ENCODE results near the gene LHX3. TPM values are rescaled to one million over a fixed set of nuclear protein-coding genes. Genes with fewer than 3 reads are reported as not detected.
"Not testable (repeated sequence)": the region's sequence is repeated elsewhere in the genome, so short reads cannot be mapped to it uniquely, and the experiment has no call there.

LHX3 gene
- total RNA-seq, 2 donors from 2014 or later, result 0.16 TPM; not detected in 1

DNA sequence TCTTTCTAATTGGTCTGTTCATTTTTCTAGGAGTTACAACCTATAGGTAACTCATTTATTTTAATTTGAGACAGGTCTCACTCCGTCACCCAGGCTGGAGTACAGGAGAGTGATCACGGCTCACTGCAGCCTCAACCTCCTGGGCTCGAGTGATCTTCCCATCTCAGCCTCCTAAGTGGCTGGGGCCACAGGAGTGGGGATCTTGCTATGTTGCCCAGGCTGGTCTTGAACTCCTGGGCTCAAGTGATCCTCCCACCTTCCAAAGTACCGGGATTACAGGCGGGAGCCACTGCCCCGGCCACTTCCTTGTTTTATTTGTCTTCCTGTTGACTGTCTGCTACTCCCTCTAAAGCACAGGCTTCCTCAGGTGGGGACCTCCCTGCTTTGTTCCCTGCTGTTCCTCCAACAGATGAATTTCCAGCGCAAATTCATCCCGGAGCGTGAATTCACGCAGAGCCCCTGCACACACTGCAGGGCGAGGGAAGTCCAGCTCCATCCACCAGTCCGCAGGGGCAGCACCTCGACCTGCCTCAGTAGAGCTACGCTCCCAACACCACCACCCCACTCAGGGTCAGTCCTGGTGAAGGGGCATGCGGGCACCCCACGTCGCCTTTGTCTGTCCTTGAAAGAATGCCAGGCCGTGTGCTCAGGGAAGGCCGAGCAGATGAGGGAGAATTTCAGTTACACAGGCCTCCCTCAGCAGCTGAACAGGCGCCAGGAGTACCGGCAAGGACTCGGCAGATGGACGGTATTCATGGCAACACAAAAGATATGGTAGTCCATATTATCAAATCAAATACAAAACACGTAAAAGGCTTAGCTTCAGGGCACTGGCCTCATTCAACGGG is 34.4 kb upstream of the LHX3 start:
- no peaks in the 10 kb centered on the region for H3K9me3 ChIP-seq
- peak overlapping the region; percentile 55 to 73 for H3K27ac ChIP-seq
- DNase-seq (ENCODE audit: low spot score), result no peak
- TF ChIP-seq, protein P1, sequence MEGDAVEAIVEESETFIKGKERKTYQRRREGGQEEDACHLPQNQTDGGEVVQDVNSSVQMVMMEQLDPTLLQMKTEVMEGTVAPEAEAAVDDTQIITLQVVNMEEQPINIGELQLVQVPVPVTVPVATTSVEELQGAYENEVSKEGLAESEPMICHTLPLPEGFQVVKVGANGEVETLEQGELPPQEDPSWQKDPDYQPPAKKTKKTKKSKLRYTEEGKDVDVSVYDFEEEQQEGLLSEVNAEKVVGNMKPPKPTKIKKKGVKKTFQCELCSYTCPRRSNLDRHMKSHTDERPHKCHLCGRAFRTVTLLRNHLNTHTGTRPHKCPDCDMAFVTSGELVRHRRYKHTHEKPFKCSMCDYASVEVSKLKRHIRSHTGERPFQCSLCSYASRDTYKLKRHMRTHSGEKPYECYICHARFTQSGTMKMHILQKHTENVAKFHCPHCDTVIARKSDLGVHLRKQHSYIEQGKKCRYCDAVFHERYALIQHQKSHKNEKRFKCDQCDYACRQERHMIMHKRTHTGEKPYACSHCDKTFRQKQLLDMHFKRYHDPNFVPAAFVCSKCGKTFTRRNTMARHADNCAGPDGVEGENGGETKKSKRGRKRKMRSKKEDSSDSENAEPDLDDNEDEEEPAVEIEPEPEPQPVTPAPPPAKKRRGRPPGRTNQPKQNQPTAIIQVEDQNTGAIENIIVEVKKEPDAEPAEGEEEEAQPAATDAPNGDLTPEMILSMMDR (IDR thresholded peaks at IDR 0.05), result no peak
- no peak overlapping the region for H3K4me3 ChIP-seq
- H3K27me3 ChIP-seq, result no peaks in the 10 kb centered on the region
- H3K4me1 ChIP-seq, result peaks cover 4 to 34% of the 10 kb centered on the region in 2 donors
- H3K36me3 ChIP-seq, result peaks cover 10% of the 10 kb centered on the region

DNA sequence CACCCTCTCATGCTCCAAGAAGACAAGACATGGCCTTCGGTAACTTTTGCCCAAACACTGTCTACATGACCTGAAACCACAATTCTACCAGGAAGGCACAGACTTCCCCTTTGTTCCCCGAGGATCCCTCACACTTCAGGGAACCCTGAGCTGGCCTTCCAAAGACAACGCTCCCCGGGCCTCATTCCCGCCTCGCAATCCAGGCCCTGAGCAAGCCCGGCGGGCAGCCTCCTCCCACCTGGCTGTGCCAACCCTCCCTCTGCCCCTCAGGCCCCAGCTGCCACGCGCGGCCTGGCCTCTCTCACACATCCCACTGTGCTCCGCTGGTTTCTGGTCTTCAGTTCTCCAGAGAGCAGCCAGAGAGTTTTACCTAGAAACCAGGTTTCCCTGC is 33.4 kb upstream of the LHX3 start:
- DNase-seq (ENCODE audit: low spot score), result no peak
- H3K4me3 ChIP-seq, result no peak overlapping the region
- no peaks in the 10 kb centered on the region for H3K27me3 ChIP-seq
- no peaks in the 10 kb centered on the region for H3K9me3 ChIP-seq
- peaks cover 0 to 25% of the 10 kb centered on the region in 2 donors for H3K4me1 ChIP-seq
- TF ChIP-seq, protein P1 (IDR thresholded peaks at IDR 0.05), result no peak
- H3K36me3 ChIP-seq, result peaks cover 10% of the 10 kb centered on the region
- H3K27ac ChIP-seq, result no peak overlapping the region

DNA sequence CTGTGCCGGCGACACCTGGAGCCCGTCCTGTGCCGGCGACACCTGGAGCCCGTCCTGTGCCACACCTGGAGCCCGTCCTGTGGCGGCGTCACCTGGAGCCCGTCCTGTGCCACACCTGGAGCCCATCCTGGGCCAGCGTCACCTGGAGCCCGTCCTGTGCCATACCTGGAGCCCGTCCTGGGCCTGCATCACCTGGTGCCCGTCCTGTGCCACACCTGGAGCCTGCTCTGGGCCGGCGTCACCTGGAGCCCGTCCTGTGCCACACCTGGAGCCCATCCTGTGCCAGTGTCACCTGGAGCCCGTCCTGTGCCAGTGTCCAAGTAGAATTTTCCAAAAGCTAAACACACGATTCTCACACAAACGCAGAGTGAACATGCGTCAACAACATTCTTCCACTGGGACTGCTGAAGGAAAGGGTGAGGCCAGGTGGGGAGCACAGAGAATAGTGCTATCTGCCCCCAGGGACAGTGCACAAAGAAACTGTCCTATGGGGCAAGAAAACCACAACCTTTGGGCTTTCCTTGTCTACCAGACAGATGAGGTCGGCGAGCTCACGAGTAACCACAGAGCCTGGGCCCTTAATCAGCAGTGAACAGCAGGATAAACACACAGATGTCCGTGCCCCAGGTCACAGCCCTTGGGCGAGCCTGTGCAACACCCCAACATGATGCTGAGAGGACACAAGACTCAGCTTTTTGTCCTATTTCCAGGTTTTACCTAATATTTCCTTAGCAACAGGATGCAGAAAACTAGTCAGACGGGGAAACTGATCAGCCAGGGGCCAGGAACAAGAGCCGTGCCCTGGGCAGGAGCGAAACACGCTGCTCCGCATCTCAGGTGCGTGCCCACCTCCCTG is 32.8 kb upstream of the LHX3 start:
- no peak for DNase-seq (ENCODE audit: low spot score)
- no peak overlapping the region for H3K27ac ChIP-seq
- H3K4me1 ChIP-seq, result peaks cover 0 to 25% of the 10 kb centered on the region in 2 donors
- TF ChIP-seq, protein P1 (IDR thresholded peaks at IDR 0.05), result no peak
- H3K9me3 ChIP-seq, result no peaks in the 10 kb centered on the region
- peaks cover 10% of the 10 kb centered on the region for H3K36me3 ChIP-seq
- H3K27me3 ChIP-seq, result no peaks in the 10 kb centered on the region
- H3K4me3 ChIP-seq, result no peak overlapping the region

DNA sequence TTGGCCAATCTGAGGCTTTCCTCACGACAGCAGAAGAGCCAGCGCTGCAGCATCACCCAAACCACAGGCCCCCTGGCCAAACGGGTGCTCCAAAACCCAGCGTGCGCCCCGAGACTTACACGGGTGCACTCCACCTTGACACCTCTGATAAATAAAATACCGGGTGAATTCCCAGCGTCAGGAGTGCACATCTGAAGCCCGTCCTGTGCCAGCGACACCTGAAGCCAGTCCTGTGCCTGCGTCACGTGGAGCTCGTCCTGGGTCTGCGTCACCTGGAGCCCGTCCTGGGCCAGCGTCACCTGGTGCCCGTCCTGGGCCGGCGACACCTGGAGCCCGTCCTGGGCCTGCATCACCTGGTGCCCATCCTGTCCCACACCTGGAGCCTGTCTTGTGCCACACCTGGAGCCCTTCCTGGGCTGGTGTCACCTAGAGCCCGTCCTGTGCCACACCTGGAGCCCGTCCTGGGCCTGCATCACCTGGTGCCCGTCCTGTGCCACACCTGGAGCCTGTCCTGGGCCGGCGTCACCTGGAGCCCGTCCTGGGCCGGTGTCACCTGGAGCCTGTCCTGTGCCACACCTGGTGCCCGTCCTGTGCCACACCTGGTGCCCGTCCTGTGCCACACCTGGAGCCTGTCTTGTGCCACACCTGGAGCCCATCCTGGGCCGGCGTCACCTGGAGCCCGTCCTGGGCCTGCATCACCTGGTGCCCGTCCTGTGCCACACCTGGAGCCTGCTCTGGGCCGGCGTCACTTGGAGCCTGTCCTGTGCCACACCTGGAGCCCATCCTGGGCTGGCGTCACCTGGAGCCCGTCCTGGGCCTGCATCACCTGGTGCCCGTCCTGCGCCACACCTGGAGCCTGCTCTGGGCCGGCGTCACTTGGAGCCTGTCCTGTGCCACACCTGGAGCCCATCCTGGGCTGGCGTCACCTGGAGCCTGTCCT is 31.8 kb upstream of the LHX3 start:
- H3K4me3 ChIP-seq; DNase-seq (ENCODE audit: low spot score); H3K27ac ChIP-seq; H3K36me3 ChIP-seq; H3K9me3 ChIP-seq; H3K27me3 ChIP-seq: not testable (repeated sequence)
- H3K4me1 ChIP-seq, result peaks cover 0 to 25% of the 10 kb centered on the region in 2 donors

DNA sequence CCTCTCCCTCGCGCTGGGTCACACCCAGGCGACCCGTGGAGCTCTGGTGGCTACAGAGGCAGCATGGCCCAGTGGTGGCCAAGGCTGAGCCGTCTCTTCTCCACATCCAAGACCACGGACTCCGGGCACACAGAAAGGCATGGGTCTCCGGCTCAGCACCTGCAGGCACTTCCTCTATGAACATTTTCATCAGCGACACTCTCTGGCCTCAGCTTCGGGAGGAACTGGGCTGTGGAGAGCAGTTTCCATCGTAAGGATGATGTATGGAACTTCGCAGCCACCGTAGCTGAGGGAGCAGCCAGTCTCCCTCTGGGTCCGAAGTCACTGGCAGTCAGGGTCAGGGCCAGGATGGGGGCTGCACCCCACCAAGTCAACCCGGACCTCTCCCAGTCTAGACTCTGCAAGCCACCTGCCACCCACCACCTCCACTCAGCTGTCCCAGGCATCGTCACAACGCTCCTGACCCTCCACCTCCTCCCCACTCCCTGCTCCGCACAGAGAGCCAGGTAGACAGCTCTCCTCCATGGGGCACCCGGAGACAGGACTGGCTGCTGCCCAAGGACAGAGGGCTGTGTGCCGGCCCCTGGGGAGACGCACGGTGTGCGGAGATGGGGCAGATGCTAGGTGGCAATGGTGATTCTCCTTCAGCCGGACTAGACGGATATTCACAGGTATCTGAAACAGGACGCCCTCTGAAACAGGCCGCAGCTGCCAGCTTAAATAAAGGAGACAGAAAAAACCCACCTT is 31.0 kb upstream of the LHX3 start:
- Histone ChIP-seq H3K9me3 (no peaks in the 10 kb centered on the region), H3K27ac (no peak overlapping the region), H3K36me3 (peaks cover 10% of the 10 kb centered on the region), H3K27me3 (no peaks in the 10 kb centered on the region), H3K4me3 (no peak overlapping the region), H3K4me1 (peaks cover 0 to 23% of the 10 kb centered on the region in 2 donors)
- no peak for DNase-seq (ENCODE audit: low spot score)
- TF ChIP-seq, protein P1 (IDR thresholded peaks at IDR 0.05), result no peak

Measured in right atrium auricular region (tissue), 2 donors.